Prostate gland (tissue), 2 donors: ENCODE measurements around the gene DCPS.

ENCODE experiments used
- CTCF ChIP-seq, 4 experiments: fragments of 200-600 bp in 2 of 4; fragments of 450-650 bp in 2 of 4; sonication (generic) in 2 of 4; IDR thresholded peaks; 1 replicate in 3 of 4; 2 replicates in 1 of 4; pipeline ENCODE4 v1.5.1; 2016 to 2019; ENCODE audit warnings: antibody characterized with exemption in 4 of 4, mild to moderate bottlenecking in 2 of 4, moderate library complexity in 2 of 4
- POLR2A ChIP-seq: fragments of 450-650 bp; IDR thresholded peaks from one replicate; pipeline ENCODE4 v1.6.1; 2016; ENCODE audit warnings: antibody characterized with exemption, mild to moderate bottlenecking

- TF ChIP-seq POLR2A (no peak), CTCF (IDR thresholded peaks at IDR 0.05) (no peak)
These were observed 90.2 kb downstream of the DCPS start for GRCh38 chr11:126394036-126394435.
